Left lung (tissue), 10 donors: Measurements from ENCODE around the gene COA8. TPM values are rescaled to one million over a fixed set of nuclear protein-coding genes. Genes with fewer than 3 reads are reported as not detected.

Source experiments
- ATAC-seq: fragments of 200-7000 bp; cut with Tn5 transposase; one replicate; pipeline ENCODE4 v1.9.1; 2020; ENCODE audit warnings: moderate library complexity
- DNase-seq, 4 donors: peaks; one replicate each; pipeline ENCODE4 v3.0.0-alpha.2; 2013 to 2020
- H3K27ac ChIP-seq, 2 donors: fragments of 200-600 bp; sonication (generic) in 1 of 2; one replicate each; pipeline versions ENCODE4 v1.5.0 to v1.8.0; 2020 to 2021
- H3K27me3 ChIP-seq, 2 donors: fragments of 200-600 bp; sonication (generic) in 1 of 2; one replicate each; pipeline versions ENCODE4 v1.5.0 to v1.8.0; 2020 to 2021
- H3K36me3 ChIP-seq, 2 donors: fragments of 200-600 bp; sonication (generic) in 1 of 2; one replicate each; pipeline versions ENCODE4 v1.5.0 to v1.8.0; 2020 to 2021
- H3K4me1 ChIP-seq, 2 donors: fragments of 200-600 bp; one replicate each; pipeline ENCODE4 v1.8.0; 2021
- H3K4me3 ChIP-seq, 2 donors: fragments of 200-600 bp; sonication (generic) in 1 of 2; one replicate each; pipeline versions ENCODE4 v1.5.0 to v1.8.0; 2020 to 2021; ENCODE audit warnings: mild to moderate bottlenecking in 1 of 2
- H3K9me3 ChIP-seq, 2 donors: fragments of 200-600 bp; sonication (generic) in 1 of 2; one replicate each; pipeline versions ENCODE4 v1.5.0 to v1.8.0; 2020 to 2021
- CTCF ChIP-seq, 2 donors: fragments of 200-600 bp; sonication (generic) in 1 of 2; IDR thresholded peaks; one replicate each; pipeline versions ENCODE4 v1.5.0 to v1.8.0; 2021; ENCODE audit warnings: antibody characterized with exemption in 2 of 2
- intact Hi-C, 2 donors: fragments of 100-400 bp; cut with DNase I; formaldehyde crosslinking; loops; one replicate each; pipeline versions ENCODE4 v1.11.2 to v1.14.2; 2022
- polyA plus RNA-seq, 6 donors: library from polyadenylated mRNA; unstranded; fragments of 120-200 nt; gene quantifications; one replicate each; pipeline ENCODE4 v1.2.1, GENCODE V29; 2013; ENCODE audit not compliant: insufficient read length in 6 of 6
- total RNA-seq, 2 donors: library from RNA; stranded (reverse); fragmentation: NEBNext Ultra II Directional; extraction: Animal tissue kit (Norgen Biotek cat#: 25700); gene quantifications; one replicate each; pipeline ENCODE4 v1.2.1, GENCODE V29; 2021
- donor health status: DM: no; HTN: yes; CAD: no.
- donor health status: DM: no; HTN: no; CAD: no.

COA8 gene
- total and polyA plus RNA-seq, 8 donors = 33.2 to 41.7 (median 37.8) TPM

GRCh38 chr14:103544388-103545218, 18.2 kb upstream of the COA8 start:
- Histone ChIP-seq H3K9me3 (no peaks in the 10 kb centered on the region), H3K4me3 (no peak overlapping the region), H3K27ac (no peak overlapping the region), H3K27me3 (peaks cover 0 to 28% of the 10 kb centered on the region in 2 donors), H3K36me3 (no peaks in the 10 kb centered on the region), H3K4me1 (peaks cover 26 to 35% of the 10 kb centered on the region in 2 donors)
- TF ChIP-seq CTCF (IDR thresholded peaks at IDR 0.05) = no peak
- peak in 2 of 4 donors; percentile 78 to 84 for DNase-seq
- intact Hi-C loops = no loop called here
- ATAC-seq = no peak

GRCh38 chr14:103545219-103545914, 17.4 kb upstream of the COA8 start:
- peak in 1 of 4 donors; percentile 69 for DNase-seq
- Histone ChIP-seq H3K9me3 (no peaks in the 10 kb centered on the region), H3K27me3 (peaks cover 0 to 21% of the 10 kb centered on the region in 2 donors), H3K27ac (no peak overlapping the region), H3K4me3 (no peak overlapping the region), H3K36me3 (no peaks in the 10 kb centered on the region), H3K4me1 (peaks cover 24 to 31% of the 10 kb centered on the region in 2 donors)
- no peak for TF ChIP-seq CTCF (IDR thresholded peaks at IDR 0.05)
- intact Hi-C loops = no loop called here
- ATAC-seq = no peak

GRCh38 chr14:103545915-103546651, 16.7 kb upstream of the COA8 start:
- peak in 1 of 4 donors; percentile 72 for DNase-seq
- peaks cover 17 to 26% of the 10 kb centered on the region in 2 donors for H3K4me1 ChIP-seq

GRCh38 chr14:103546652-103547454, 15.9 kb upstream of the COA8 start:
- H3K4me1 ChIP-seq = peaks cover 18 to 26% of the 10 kb centered on the region in 2 donors
- DNase-seq (peak in 3 of 4 donors; percentile 68 to 92 (median 74)), ATAC-seq (peak; percentile 63)
- intact Hi-C loops = no loop called here
- peaks cover 0 to 10% of the 10 kb centered on the region in 2 donors for H3K27me3 ChIP-seq
- peak; percentile 86 to 88 for TF ChIP-seq CTCF (IDR thresholded peaks at IDR 0.05)
- H3K36me3 ChIP-seq = no peaks in the 10 kb centered on the region
- H3K27ac ChIP-seq = no peak overlapping the region
- H3K9me3 ChIP-seq = no peaks in the 10 kb centered on the region
- no peak overlapping the region for H3K4me3 ChIP-seq

More at GRCh38 chr14:103545915-103546651, 16.7 kb upstream of the COA8 start:
- Histone ChIP-seq H3K27ac (no peak overlapping the region), H3K27me3 (peaks cover 0 to 18% of the 10 kb centered on the region in 2 donors), H3K4me3 (no peak overlapping the region), H3K9me3 (no peaks in the 10 kb centered on the region), H3K36me3 (no peaks in the 10 kb centered on the region)
- intact Hi-C loops = no loop called here
- no peak for TF ChIP-seq CTCF (IDR thresholded peaks at IDR 0.05)
- no peak for ATAC-seq
